Superior temporal gyrus (tissue), 1 donor: ENCODE data around the gene CD70.
"Not testable (repeated sequence)": the region's sequence is repeated elsewhere in the genome, so short reads cannot be mapped to it uniquely, and the experiment has no call there.

ENCODE experiments used
- DNase-seq: peaks from one replicate; pipeline ENCODE4 v3.0.0-alpha.2; 2016; ENCODE audit errors: extremely low spot score

CD70 gene

GRCh38 chr19:6570764-6571163, 20.2 kb downstream of the CD70 start:
- DNase-seq = no peak

GRCh38 chr19:6568816-6569215, 22.1 kb downstream of the CD70 start:
- DNase-seq = no peak

- DNase-seq = no peak
Observed at GRCh38 chr19:6568010-6568526, 22.9 kb downstream of the CD70 start.

GRCh38 chr19:6566727-6567126, 24.2 kb downstream of the CD70 start:
- DNase-seq = not testable (repeated sequence)

- no peak for DNase-seq
Observed at GRCh38 chr19:6564393-6564792, 26.6 kb downstream of the CD70 start.

- not testable (repeated sequence) for DNase-seq
Observed at GRCh38 chr19:6562437-6562836, 28.5 kb downstream of the CD70 start.

GRCh38 chr19:6556480-6557195, 34.3 kb downstream of the CD70 start:
- DNase-seq = no peak

GRCh38 chr19:6556043-6556449, 34.9 kb downstream of the CD70 start:
- DNase-seq = no peak

- DNase-seq = no peak
Observed at GRCh38 chr19:6551607-6552450, 39.1 kb downstream of the CD70 start.

GRCh38 chr19:6551091-6551490, 39.9 kb downstream of the CD70 start:
- no peak for DNase-seq

- DNase-seq = not testable (repeated sequence)
Observed at GRCh38 chr19:6550679-6551078, 40.3 kb downstream of the CD70 start.

GRCh38 chr19:6543866-6544347, 47.0 kb downstream of the CD70 start:
- DNase-seq = no peak

GRCh38 chr19:6540918-6541689, 49.8 kb downstream of the CD70 start:
- no peak for DNase-seq

GRCh38 chr19:6539514-6539913, 51.4 kb downstream of the CD70 start:
- no peak for DNase-seq
